Breast epithelium (tissue), 4 donors: ENCODE measurements around the gene ZBTB5. TPM values are rescaled to one million over a fixed set of nuclear protein-coding genes. Genes with fewer than 3 reads are reported as not detected.
A peak's percentile ranks its signal among the peaks of the same experiment; 100 is the strongest.

Experiments
- DNase-seq, 2 donors: peaks; one replicate each; pipeline ENCODE4 v3.0.0-alpha.2; 2019; ENCODE audit warnings: low spot score in 2 of 2
- H3K27ac ChIP-seq, 2 donors: fragments of 200-600 bp; sonication (generic) in 1 of 2; one replicate each; pipeline ENCODE4 v1.5.1; 2016 to 2019; ENCODE audit warnings: mild to moderate bottlenecking in 1 of 2
- H3K27me3 ChIP-seq, 2 donors: fragments of 200-600 bp; sonication (generic) in 1 of 2; one replicate each; pipeline versions ENCODE4 v1.5.1 to v1.6.0; 2017 to 2019; ENCODE audit warnings: control low read depth in 1 of 2, mild to moderate bottlenecking in 1 of 2
- H3K36me3 ChIP-seq: fragments of 200-600 bp; one replicate; pipeline ENCODE4 v1.5.1; 2019
- H3K4me1 ChIP-seq, 2 donors: fragments of 200-600 bp; sonication (generic); one replicate each; pipeline ENCODE4 v1.5.1; 2016 to 2019; ENCODE audit warnings: control low read depth in 1 of 2
- H3K4me3 ChIP-seq, 3 donors: fragments of 200-600 bp; sonication (generic); 1 replicate in 2 of 3; 2 replicates in 1 of 3; pipeline ENCODE4 v1.5.1; 2016 to 2019; ENCODE audit warnings: mild to moderate bottlenecking in 3 of 3, moderate library complexity in 2 of 3
- H3K9me3 ChIP-seq, 2 donors: fragments of 200-600 bp; sonication (generic) in 1 of 2; one replicate each; pipeline ENCODE4 v1.5.1; 2016 to 2019; ENCODE audit warnings: control low read depth in 1 of 2
- CTCF ChIP-seq, 3 donors: fragments of 450-650 bp; IDR thresholded peaks; one replicate each; pipeline ENCODE4 v1.5.1; 2016 to 2017; ENCODE audit warnings: antibody characterized with exemption in 3 of 3, mild to moderate bottlenecking in 3 of 3, moderate library complexity in 3 of 3
- POLR2A ChIP-seq: fragments of 450-650 bp; IDR thresholded peaks from one replicate; pipeline ENCODE4 v1.6.1; 2016; ENCODE audit warnings: antibody characterized with exemption, mild to moderate bottlenecking, moderate library complexity
- POLR2AphosphoS5 ChIP-seq, 3 donors: sonication (generic); formaldehyde crosslinking; IDR thresholded peaks; one replicate each; pipeline ENCODE4 v1.6.1; 2017; ENCODE audit warnings: antibody characterized with exemption in 3 of 3
- intact Hi-C: fragments of 100-400 bp; cut with DNase I; formaldehyde crosslinking; loops from one replicate; pipeline ENCODE4 v1.15.1; 2023; ENCODE audit warnings: low total_unique reads
- total RNA-seq, 3 donors: library from RNA; depleted of rRNA; stranded (reverse); fragments of >200 nt; gene quantifications; one replicate each; pipeline ENCODE4 v1.1.0, GENCODE V29; 2016

Gene ZBTB5
- total RNA-seq, 3 donors from 2014 or later, result 10.6 to 21.5 (median 14.7) TPM

- peak overlapping the region; percentile 69 to 74 for H3K27ac ChIP-seq
- intact Hi-C loops, result loop anchor here (5.0 kb wide), 1 partner anchor 390 kb away; no protein-coding TSS in a partner anchor
- peak in 1 of 2 donors; percentile 69 for DNase-seq
- H3K27me3 ChIP-seq, result no peaks in the 10 kb centered on the region
- no peaks in the 10 kb centered on the region for H3K36me3 ChIP-seq
- peak overlapping the region in 1 of 3 donors; percentile 13 for H3K4me3 ChIP-seq
- no peaks in the 10 kb centered on the region for H3K9me3 ChIP-seq
- no peaks in the 10 kb centered on the region for H3K4me1 ChIP-seq
- TF ChIP-seq CTCF (IDR thresholded peaks at IDR 0.05), result no peak
- peak in 1 of 3 donors; percentile 13 for TF ChIP-seq POLR2AphosphoS5 (IDR thresholded peaks at IDR 0.05)
- TF ChIP-seq POLR2A, result no peak
These were observed 52.7 kb downstream of the ZBTB5 start for GRCh38 chr9:37412431-37413151.

- intact Hi-C loops, result loop anchor here (5.0 kb wide), 1 partner anchor 389 kb away; no protein-coding TSS in a partner anchor
- Histone ChIP-seq H3K27me3 (no peaks in the 10 kb centered on the region), H3K9me3 (no peaks in the 10 kb centered on the region), H3K4me1 (no peaks in the 10 kb centered on the region), H3K4me3 (no peak overlapping the region), H3K27ac (no peak overlapping the region), H3K36me3 (no peaks in the 10 kb centered on the region)
- DNase-seq, result no peak
- TF ChIP-seq POLR2A (no peak), CTCF (IDR thresholded peaks at IDR 0.05) (no peak), POLR2AphosphoS5 (IDR thresholded peaks at IDR 0.05) (no peak)
These were observed 54.1 kb downstream of the ZBTB5 start for GRCh38 chr9:37410969-37411785.

- no peaks in the 10 kb centered on the region for H3K9me3 ChIP-seq
- TF ChIP-seq POLR2A (no peak), CTCF (IDR thresholded peaks at IDR 0.05) (no peak), POLR2AphosphoS5 (IDR thresholded peaks at IDR 0.05) (no peak)
- H3K4me1 ChIP-seq, result no peaks in the 10 kb centered on the region
- no peak overlapping the region for H3K4me3 ChIP-seq
- no peaks in the 10 kb centered on the region for H3K36me3 ChIP-seq
- no peaks in the 10 kb centered on the region for H3K27me3 ChIP-seq
- intact Hi-C loops, result loop anchor here (5.0 kb wide), 1 partner anchor 388 kb away; no protein-coding TSS in a partner anchor
- no peak for DNase-seq
- no peak overlapping the region for H3K27ac ChIP-seq
These were observed 54.8 kb downstream of the ZBTB5 start for GRCh38 chr9:37410354-37410861.

- Histone ChIP-seq H3K4me3 (no peak overlapping the region), H3K4me1 (no peaks in the 10 kb centered on the region), H3K27me3 (no peaks in the 10 kb centered on the region), H3K9me3 (no peaks in the 10 kb centered on the region), H3K27ac (no peak overlapping the region), H3K36me3 (no peaks in the 10 kb centered on the region)
- no peak for TF ChIP-seq CTCF (IDR thresholded peaks at IDR 0.05)
- TF ChIP-seq POLR2A, result no peak
- TF ChIP-seq POLR2AphosphoS5 (IDR thresholded peaks at IDR 0.05), result no peak
- intact Hi-C loops, result no loop called here
- no peak for DNase-seq
These were observed 56.1 kb downstream of the ZBTB5 start for GRCh38 chr9:37408933-37409710.
